HepG2 (cell line): ENCODE measurements around the gene RIOK2. TPM values are rescaled to one million over a fixed set of nuclear protein-coding genes. Genes with fewer than 3 reads are reported as not detected.
A peak's percentile ranks its signal among the peaks of the same experiment; 100 is the strongest.

ENCODE experiments used
- ATAC-seq: fragments of 200-7000 bp; cut with Tn5 transposase; 3 replicates; pipeline ENCODE4 v1.9.1; 2020; ENCODE audit warnings: mild to moderate bottlenecking, moderate library complexity
- BruUV-seq: library from RNA; stranded (reverse); fragments of 400-500 nt; replicated peaks from 2 replicates; lab custom pipeline; 2021; lab: Mats Ljungman, UMichigan
- CTCF ChIA-PET: fragments of 300-600 bp; formaldehyde crosslinking; extraction: SDS; loops from one replicate; lab custom pipeline; 2021; ENCODE audit warnings: low total read pairs, inconsistent platforms, low intra/inter-chr PET ratio; lab: Yijun Ruan, JAX
- POLR2A ChIA-PET: fragments of 350-600 bp; sonication (Branson Sonifier 250); formaldehyde crosslinking; loops from one replicate; lab custom pipeline; 2020; ENCODE audit warnings: antibody characterized with exemption, inconsistent platforms; lab: Yijun Ruan, JAX
- DNase-seq: peaks from one replicate; pipeline ENCODE4 v3.0.0-alpha.2; 2015; ENCODE audit warnings: low spot score
- FAIRE-seq: peaks from 3 replicates; lab custom pipeline; 2011; peaks lifted over from hg19 to GRCh38; lab: Jason Lieb, UNC
- H2AFZ ChIP-seq: one replicate; pipeline ENCODE4 v1.6.1; 2011; ENCODE audit warnings: low read length, inconsistent platforms
- H3K27ac ChIP-seq: fragments of 300-600 bp; 3 replicates; pipeline ENCODE4 v1.8.0; 2011; ENCODE audit warnings: mixed run types, mild to moderate bottlenecking, mixed read lengths, low read length, inconsistent platforms; ENCODE audit not compliant: insufficient read depth; ENCODE audit errors: extremely low read length
- H3K27me3 ChIP-seq, 2 experiments: fragments of 200-600 bp in 1 of 2; 2 replicates in 1 of 2; 3 replicates in 1 of 2; pipeline versions ENCODE4 v1.6.0 to v1.8.0; 2011; ENCODE audit warnings: low read length in 2 of 2, mild to moderate bottlenecking in 2 of 2, moderate library complexity in 2 of 2, inconsistent platforms in 1 of 2; ENCODE audit not compliant: insufficient read depth in 2 of 2, control insufficient read depth in 1 of 2
- H3K36me3 ChIP-seq, 2 experiments: fragments of 200-600 bp in 1 of 2; replicated peaks in 1 of 2; 2 replicates in 1 of 2; 3 replicates in 1 of 2; pipeline versions ENCODE4 v1.5.1 to v1.8.0; 2011; ENCODE audit warnings: low read length in 2 of 2, inconsistent platforms in 1 of 2; ENCODE audit not compliant: insufficient read depth in 2 of 2, control insufficient read depth in 1 of 2
- H3K4me1 ChIP-seq: 2 replicates; pipeline ENCODE4 v1.5.1; 2012; ENCODE audit warnings: low read length, inconsistent platforms; ENCODE audit not compliant: insufficient read depth
- H3K4me2 ChIP-seq: 2 replicates; pipeline ENCODE4 v1.6.0; 2011; ENCODE audit warnings: low read depth, low read length, inconsistent platforms
- H3K4me3 ChIP-seq, 3 experiments: fragments of 200-600 bp in 1 of 3; sonication (generic), shearing (Covaris generic) in 1 of 3; replicated peaks in 1 of 3; 2 replicates each; pipeline ENCODE4 v1.5.1; 2011 to 2016; ENCODE audit warnings: low read length in 3 of 3, inconsistent platforms in 2 of 3, low read depth in 2 of 3, mild to moderate bottlenecking in 2 of 3, control low read depth in 1 of 3, mixed read lengths in 1 of 3; ENCODE audit not compliant: insufficient read depth in 1 of 3
- H3K79me2 ChIP-seq: one replicate; pipeline ENCODE4 v1.6.1; 2011; ENCODE audit warnings: low read length, inconsistent platforms; ENCODE audit not compliant: insufficient read depth
- H3K9ac ChIP-seq: 2 replicates; pipeline ENCODE4 v1.6.0; 2011; ENCODE audit warnings: mild to moderate bottlenecking, low read depth, low read length, inconsistent platforms; ENCODE audit not compliant: insufficient read depth
- H3K9me3 ChIP-seq: 2 replicates; pipeline ENCODE4 v1.5.1; 2012; ENCODE audit warnings: mild to moderate bottlenecking, low read length
- H4K20me1 ChIP-seq: 2 replicates; pipeline ENCODE4 v1.6.0; 2011; ENCODE audit warnings: inconsistent platforms, mild to moderate bottlenecking, low read length, moderate library complexity; ENCODE audit not compliant: insufficient read depth
- DNMT1 ChIP-seq: sonication (generic); formaldehyde crosslinking; IDR thresholded peaks from 2 replicates; pipeline ENCODE4 v1.5.1; 2020; ENCODE audit warnings: mild to moderate bottlenecking, missing genetic modification reagents
- FOSL2 ChIP-seq: sonication (generic); formaldehyde crosslinking; IDR thresholded peaks from 2 replicates; pipeline ENCODE4 v1.4.0; 2020; ENCODE audit warnings: missing genetic modification reagents
- IKZF1 ChIP-seq: fragments of 450-650 bp; IDR thresholded peaks from 2 replicates; pipeline ENCODE4 v1.7.1; 2016
- PCBP1 ChIP-seq: fragments of 200-400 bp; formaldehyde crosslinking; IDR thresholded peaks from 2 replicates; pipeline ENCODE4 v1.6.1; 2017; ENCODE audit warnings: mild to moderate bottlenecking, low read depth, low read length, borderline replicate concordance
- POLR2A ChIP-seq, 2 experiments: IDR thresholded peaks; 2 replicates each; pipeline ENCODE4 v1.6.1; 2011; ENCODE audit warnings: low read depth in 2 of 2, low read length in 2 of 2, mild to moderate bottlenecking in 1 of 2, moderate library complexity in 1 of 2; ENCODE audit not compliant: insufficient read depth in 1 of 2
- SAP130 ChIP-seq: IDR thresholded peaks from 2 replicates; pipeline ENCODE4 v1.6.1; 2016; ENCODE audit warnings: low read depth
- SRY ChIP-seq: sonication (generic); formaldehyde crosslinking; IDR thresholded peaks from 2 replicates; pipeline ENCODE4 v1.8.0; 2022; ENCODE audit warnings: mild to moderate bottlenecking, missing genetic modification reagents
- STAG1 ChIP-seq: sonication (generic); formaldehyde crosslinking; IDR thresholded peaks from 2 replicates; pipeline ENCODE4 v1.4.0; 2020; ENCODE audit warnings: missing genetic modification reagents
- ZNF121 ChIP-seq: sonication (generic); formaldehyde crosslinking; IDR thresholded peaks from 2 replicates; pipeline ENCODE4 v1.5.0; 2020; ENCODE audit warnings: mild to moderate bottlenecking, missing genetic modification reagents
- ZNF878 ChIP-seq: sonication (generic); formaldehyde crosslinking; IDR thresholded peaks from 2 replicates; pipeline ENCODE4 v1.8.1; 2023; ENCODE audit warnings: mild to moderate bottlenecking, missing genetic modification reagents, moderate library complexity
- ZNF883 ChIP-seq: sonication (generic); formaldehyde crosslinking; IDR thresholded peaks from 2 replicates; pipeline ENCODE4 v1.5.1; 2020; ENCODE audit warnings: mild to moderate bottlenecking, missing genetic modification reagents; ENCODE audit errors: not compliant biosample characterization
- WGBS: methylation state at CpG from one replicate; pipeline ENCODE4 v1.1.6; 2017; ENCODE audit warnings: low lambda C conversion rate; 5-methylcytosine and 5-hydroxymethylcytosine counted together
- in situ Hi-C: cut with HindIII; loops from 2 replicates; pipeline ENCODE4 v1.10.0; 2017; ENCODE audit warnings: low pct_unique_long_range_greater_than_20kb; ENCODE audit not compliant: extremely low pct_ligation_motif_present
- intact Hi-C: fragments of 100-400 bp; cut with micrococcal nuclease; formaldehyde crosslinking; loops from one replicate; pipeline ENCODE4 v1.10.0; 2022; ENCODE audit not compliant: unreplicated experiment
- polyA plus RNA-seq, 8 experiments: library from polyadenylated mRNA; depleted of rRNA in 3 of 8; stranded (reverse) in 7 of 8; unstranded in 1 of 8; fragments of >200 nt; fragmentation: Illumina TruSeq in 4 of 8; extraction: Trizol in 4 of 8; gene quantifications; 2 replicates each; pipeline versions ENCODE4 v1.2.1 to v1.2.3, GENCODE V29; 2011 to 2016; ENCODE audit warnings: low read depth in 4 of 8, missing spikeins in 1 of 8, mixed read lengths in 1 of 8; ENCODE audit not compliant: insufficient read depth in 1 of 8
- total RNA-seq, 5 experiments: library from RNA; depleted of rRNA; stranded (reverse); fragments of >200 nt; fragmentation: Illumina TruSeq; extraction: Trizol; gene quantifications; 2 replicates each; pipeline ENCODE4 v1.2.3, GENCODE V29; 2016; ENCODE audit warnings: low read depth in 1 of 5
- TF ChIP-seq, protein P1 (sequence below): sonication (generic); formaldehyde crosslinking; IDR thresholded peaks from 2 replicates; pipeline ENCODE4 v1.5.0; 2020; ENCODE audit warnings: mild to moderate bottlenecking, missing genetic modification reagents

Gene RIOK2
- total and polyA plus RNA-seq, 2 of the 13 experiments (the other 11 are each of a cell fraction or from before 2014, with no cell fraction given), result 8.1 to 46.6 TPM

DNA sequence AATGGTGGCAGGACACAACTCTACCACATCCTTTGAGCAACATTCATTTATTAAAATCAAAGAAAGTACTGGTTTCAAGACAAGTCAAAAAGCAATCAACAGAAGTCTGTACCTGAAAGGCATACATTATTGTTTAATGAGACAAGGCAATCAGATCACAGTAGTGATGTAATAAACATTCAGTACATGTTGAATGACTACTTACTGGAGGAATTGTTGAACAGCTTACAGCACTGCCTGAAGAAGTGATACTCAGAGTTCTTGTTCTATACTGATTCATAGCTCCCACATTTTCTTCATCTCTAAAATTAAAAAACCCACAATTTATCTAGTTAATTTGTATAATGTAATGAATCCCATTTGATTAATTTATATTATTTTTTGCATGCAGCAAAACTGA lies 18.2 kb downstream of the RIOK2 start (continued):
- no peak for TF ChIP-seq ZNF883 (CRISPR knock-in tag)

DNA sequence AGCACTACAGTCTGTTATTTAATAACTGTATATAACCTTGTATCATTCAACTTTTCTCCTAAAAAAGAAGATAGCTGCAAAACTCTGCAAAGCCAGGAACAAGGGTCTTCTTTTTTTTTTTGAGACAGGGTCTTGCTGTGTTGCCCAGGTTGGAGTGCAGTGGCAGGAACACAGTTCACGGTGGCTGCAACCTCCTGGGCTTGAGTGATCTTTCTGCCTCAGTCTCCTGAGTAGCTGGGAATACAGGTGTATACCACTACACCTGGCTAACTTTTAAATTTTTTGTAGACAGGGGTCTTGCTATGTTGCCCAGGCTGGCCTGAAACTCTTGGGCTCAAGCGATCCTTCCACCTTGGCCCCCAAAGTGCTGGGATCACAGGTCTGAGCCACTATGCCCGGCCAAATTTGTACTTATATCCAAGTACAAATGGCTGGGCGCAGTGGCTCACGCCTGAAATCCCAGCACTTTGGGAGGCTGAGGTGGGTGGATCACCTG lies 19.2 kb downstream of the RIOK2 start:
- Histone ChIP-seq H3K27me3 (no peaks in the 10 kb centered on the region), H3K9ac (no peak overlapping the region), H3K4me2 (no peak overlapping the region), H3K36me3 (peaks cover 4 to 31% of the 10 kb centered on the region in 2 experiments), H4K20me1 (no peaks in the 10 kb centered on the region), H3K4me1 (peaks cover 7% of the 10 kb centered on the region; the same call in 1 of the 2 replicates), H3K9me3 (no peaks in the 10 kb centered on the region), H3K27ac (no peak overlapping the region), H3K79me2 (no peaks in the 10 kb centered on the region), H3K4me3 (no peak overlapping the region), H2AFZ (no peak overlapping the region)
- no peak for ATAC-seq
- 96% methylated on average over 5 of the region's 5 CpGs for WGBS
- intact Hi-C loops (loop anchor here (1.0 to 2.0 kb wide), 2 partner anchors 227 to 412 kb away; partner anchors contain the start of gene LNPEP), in situ Hi-C loops (loop anchor here (5.0 to 25.0 kb wide), 3 partner anchors 289 to 552 kb away; partner anchors contain the start of gene ERAP2)
- POLR2A ChIA-PET, result no interaction called here
- CTCF ChIA-PET, result interaction anchor here (2.7 to 3.8 kb wide), 3 partner anchors 167 to 411 kb away, joined by 21 to 30 read pairs (median 24); no protein-coding TSS in a partner anchor
- no peak for DNase-seq
- FAIRE-seq, result no peak
- no peak for TF ChIP-seq SAP130 (CRISPR knock-in tag)
- TF ChIP-seq FOSL2 (CRISPR knock-in tag), result no peak
- no peak for TF ChIP-seq SRY (CRISPR knock-in tag)
- peak; percentile 88 for TF ChIP-seq ZNF121
- TF ChIP-seq POLR2A (IDR thresholded peaks at IDR 0.05; ENCODE audit: insufficient read depth in 1 of 2, low read depth in 2 of 2, low read length in 2 of 2), result no peak
- no peak for TF ChIP-seq DNMT1 (CRISPR knock-in tag)
- no TSS peak for BruUV-seq

DNA sequence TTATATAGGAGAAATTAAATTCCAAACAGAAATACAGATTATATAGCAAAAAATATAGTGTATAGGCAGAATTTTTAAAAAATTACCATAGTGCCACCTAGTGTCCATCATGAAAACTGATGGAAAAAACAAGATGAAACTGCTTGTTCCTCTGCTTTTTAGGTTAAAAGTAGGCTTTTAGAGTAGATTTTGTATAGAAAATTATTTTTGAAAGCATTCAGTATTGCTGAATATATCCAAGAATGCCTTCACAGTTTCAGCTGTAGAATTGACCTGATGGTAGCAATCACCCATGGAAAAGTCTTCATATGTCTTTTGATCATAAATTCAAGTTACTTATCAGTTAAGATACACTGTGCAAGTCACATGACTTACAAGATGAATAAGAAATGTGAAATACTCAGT lies 19.7 kb downstream of the RIOK2 start:
- no peak overlapping the region for H3K4me3 ChIP-seq
- ATAC-seq (no peak), FAIRE-seq (no peak), DNase-seq (no peak)
- peaks cover under 1% of the 10 kb centered on the region; the same call in 1 of the 2 replicates for H3K9me3 ChIP-seq
- H3K9ac ChIP-seq, result no peak overlapping the region
- H3K4me1 ChIP-seq, result peaks cover 7% of the 10 kb centered on the region; the same call in 1 of the 2 replicates
- no peak overlapping the region for H3K27ac ChIP-seq
- ChIA-PET POLR2A (no interaction called here), CTCF (interaction anchor here (2.7 to 3.8 kb wide), 3 partner anchors 166 to 411 kb away, joined by 21 to 30 read pairs (median 24); no protein-coding TSS in a partner anchor)
- H4K20me1 ChIP-seq, result no peaks in the 10 kb centered on the region
- no peaks in the 10 kb centered on the region for H3K27me3 ChIP-seq
- BruUV-seq, result no TSS peak
- TF ChIP-seq STAG1 (CRISPR knock-in tag), result peak; percentile 39
- TF ChIP-seq, protein P1, sequence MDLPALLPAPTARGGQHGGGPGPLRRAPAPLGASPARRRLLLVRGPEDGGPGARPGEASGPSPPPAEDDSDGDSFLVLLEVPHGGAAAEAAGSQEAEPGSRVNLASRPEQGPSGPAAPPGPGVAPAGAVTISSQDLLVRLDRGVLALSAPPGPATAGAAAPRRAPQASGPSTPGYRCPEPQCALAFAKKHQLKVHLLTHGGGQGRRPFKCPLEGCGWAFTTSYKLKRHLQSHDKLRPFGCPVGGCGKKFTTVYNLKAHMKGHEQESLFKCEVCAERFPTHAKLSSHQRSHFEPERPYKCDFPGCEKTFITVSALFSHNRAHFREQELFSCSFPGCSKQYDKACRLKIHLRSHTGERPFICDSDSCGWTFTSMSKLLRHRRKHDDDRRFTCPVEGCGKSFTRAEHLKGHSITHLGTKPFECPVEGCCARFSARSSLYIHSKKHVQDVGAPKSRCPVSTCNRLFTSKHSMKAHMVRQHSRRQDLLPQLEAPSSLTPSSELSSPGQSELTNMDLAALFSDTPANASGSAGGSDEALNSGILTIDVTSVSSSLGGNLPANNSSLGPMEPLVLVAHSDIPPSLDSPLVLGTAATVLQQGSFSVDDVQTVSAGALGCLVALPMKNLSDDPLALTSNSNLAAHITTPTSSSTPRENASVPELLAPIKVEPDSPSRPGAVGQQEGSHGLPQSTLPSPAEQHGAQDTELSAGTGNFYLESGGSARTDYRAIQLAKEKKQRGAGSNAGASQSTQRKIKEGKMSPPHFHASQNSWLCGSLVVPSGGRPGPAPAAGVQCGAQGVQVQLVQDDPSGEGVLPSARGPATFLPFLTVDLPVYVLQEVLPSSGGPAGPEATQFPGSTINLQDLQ (CRISPR knock-in tag), result no peak
- TF ChIP-seq PCBP1, result no peak
- TF ChIP-seq ZNF878, result no peak
- no peak for TF ChIP-seq IKZF1
- no peak overlapping the region for H3K4me2 ChIP-seq
- H2AFZ ChIP-seq, result no peak overlapping the region
- H3K79me2 ChIP-seq, result no peaks in the 10 kb centered on the region
- in situ Hi-C loops, result loop anchor here (5.0 to 25.0 kb wide), 3 partner anchors 289 to 551 kb away; partner anchors contain the start of gene ERAP2
- intact Hi-C loops, result loop anchor here (1.0 to 2.0 kb wide), 2 partner anchors 227 to 411 kb away; partner anchors contain the start of gene LNPEP
- H3K36me3 ChIP-seq, result peaks cover 4 to 26% of the 10 kb centered on the region in 2 experiments
